ENCODE results near the gene HTR6.

HTR6 gene

DNA sequence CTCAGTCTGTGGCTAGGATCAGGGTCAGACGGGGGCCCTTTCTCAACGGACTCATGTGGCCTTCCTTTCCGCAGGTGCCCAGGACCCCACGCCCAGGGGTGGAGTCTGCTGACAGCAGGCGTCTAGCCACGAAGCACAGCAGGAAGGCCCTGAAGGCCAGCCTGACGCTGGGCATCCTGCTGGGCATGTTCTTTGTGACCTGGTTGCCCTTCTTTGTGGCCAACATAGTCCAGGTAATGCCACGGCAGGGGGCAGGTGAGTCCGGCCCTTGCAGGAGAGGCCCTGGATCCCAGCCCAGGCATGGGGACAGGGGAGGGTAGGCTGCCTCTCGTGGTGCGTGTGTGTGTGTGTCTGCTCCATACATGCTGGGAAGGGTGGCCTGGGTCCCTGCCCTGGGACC is 13.8 kb downstream of the HTR6 start:
- TF ChIP-seq, protein P1, sequence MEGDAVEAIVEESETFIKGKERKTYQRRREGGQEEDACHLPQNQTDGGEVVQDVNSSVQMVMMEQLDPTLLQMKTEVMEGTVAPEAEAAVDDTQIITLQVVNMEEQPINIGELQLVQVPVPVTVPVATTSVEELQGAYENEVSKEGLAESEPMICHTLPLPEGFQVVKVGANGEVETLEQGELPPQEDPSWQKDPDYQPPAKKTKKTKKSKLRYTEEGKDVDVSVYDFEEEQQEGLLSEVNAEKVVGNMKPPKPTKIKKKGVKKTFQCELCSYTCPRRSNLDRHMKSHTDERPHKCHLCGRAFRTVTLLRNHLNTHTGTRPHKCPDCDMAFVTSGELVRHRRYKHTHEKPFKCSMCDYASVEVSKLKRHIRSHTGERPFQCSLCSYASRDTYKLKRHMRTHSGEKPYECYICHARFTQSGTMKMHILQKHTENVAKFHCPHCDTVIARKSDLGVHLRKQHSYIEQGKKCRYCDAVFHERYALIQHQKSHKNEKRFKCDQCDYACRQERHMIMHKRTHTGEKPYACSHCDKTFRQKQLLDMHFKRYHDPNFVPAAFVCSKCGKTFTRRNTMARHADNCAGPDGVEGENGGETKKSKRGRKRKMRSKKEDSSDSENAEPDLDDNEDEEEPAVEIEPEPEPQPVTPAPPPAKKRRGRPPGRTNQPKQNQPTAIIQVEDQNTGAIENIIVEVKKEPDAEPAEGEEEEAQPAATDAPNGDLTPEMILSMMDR (conservative IDR thresholded peaks at IDR 0.05; ENCODE audit: control insufficient read depth, insufficient read depth, low read depth, low read length): no peak
- no peak overlapping the region for H3K4me3 ChIP-seq (ENCODE audit: control insufficient read depth, low read depth, low read length)
- no peak for DNase-seq (ENCODE audit: low read depth)

DNA sequence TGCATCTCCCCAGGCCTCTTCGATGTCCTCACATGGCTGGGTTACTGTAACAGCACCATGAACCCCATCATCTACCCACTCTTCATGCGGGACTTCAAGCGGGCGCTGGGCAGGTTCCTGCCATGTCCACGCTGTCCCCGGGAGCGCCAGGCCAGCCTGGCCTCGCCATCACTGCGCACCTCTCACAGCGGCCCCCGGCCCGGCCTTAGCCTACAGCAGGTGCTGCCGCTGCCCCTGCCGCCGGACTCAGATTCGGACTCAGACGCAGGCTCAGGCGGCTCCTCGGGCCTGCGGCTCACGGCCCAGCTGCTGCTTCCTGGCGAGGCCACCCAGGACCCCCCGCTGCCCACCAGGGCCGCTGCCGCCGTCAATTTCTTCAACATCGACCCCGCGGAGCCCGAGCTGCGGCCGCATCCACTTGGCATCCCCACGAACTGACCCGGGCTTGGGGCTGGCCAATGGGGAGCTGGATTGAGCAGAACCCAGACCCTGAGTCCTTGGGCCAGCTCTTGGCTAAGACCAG is 14.3 kb downstream of the HTR6 start:
- TF ChIP-seq, protein P1 (conservative IDR thresholded peaks at IDR 0.05; ENCODE audit: control insufficient read depth, insufficient read depth, low read depth, low read length): no peak
- no peak overlapping the region for H3K4me3 ChIP-seq (ENCODE audit: control insufficient read depth, low read depth, low read length)
- no peak for DNase-seq (ENCODE audit: low read depth)

DNA sequence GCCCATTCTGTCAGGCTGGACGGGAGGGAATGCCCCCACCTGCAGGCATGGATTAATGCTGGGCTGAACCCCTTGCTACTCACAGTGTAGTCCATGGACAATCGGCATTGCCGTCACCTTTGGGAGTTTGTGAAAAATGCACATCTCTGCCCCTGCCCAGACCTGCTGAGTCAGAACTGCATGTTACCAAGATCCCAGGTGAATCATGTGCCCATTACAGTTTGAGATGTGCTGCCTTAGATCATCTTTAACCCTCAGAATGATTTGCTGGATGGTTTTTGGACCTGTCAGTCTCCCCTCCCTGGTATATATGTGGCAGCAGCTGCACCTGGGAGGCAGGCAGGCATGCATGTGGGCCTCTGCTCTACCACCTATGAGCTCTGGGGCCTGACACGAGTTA is 15.0 kb downstream of the HTR6 start:
- H3K4me3 ChIP-seq (ENCODE audit: control insufficient read depth, low read depth, low read length): no peak overlapping the region
- TF ChIP-seq, protein P1 (conservative IDR thresholded peaks at IDR 0.05; ENCODE audit: control insufficient read depth, insufficient read depth, low read depth, low read length): no peak
- DNase-seq (ENCODE audit: low read depth): no peak

DNA sequence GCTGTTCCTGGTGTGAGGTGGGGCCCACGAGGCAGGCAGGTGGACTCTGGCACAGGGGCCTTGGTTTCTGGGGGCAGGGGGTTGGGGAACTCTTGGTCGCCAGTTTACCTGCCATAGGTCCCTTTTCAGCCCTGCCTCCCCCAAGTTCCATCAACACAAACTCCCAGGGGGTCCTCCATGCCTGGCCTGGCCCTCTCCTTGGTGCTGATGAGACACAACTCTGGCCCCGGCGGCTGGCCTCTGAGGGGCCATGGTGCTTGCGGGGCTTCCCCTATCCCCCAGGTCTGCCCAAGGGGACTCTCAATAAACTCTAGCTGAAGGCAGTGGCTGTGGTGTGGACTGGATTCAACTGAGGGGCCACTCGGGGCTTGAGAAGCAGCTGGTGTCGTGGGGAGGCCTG is 16.0 kb downstream of the HTR6 start:
- H3K4me3 ChIP-seq (ENCODE audit: control insufficient read depth, low read depth, low read length): no peak overlapping the region
- TF ChIP-seq, protein P1 (conservative IDR thresholded peaks at IDR 0.05; ENCODE audit: control insufficient read depth, insufficient read depth, low read depth, low read length): no peak
- no peak for DNase-seq (ENCODE audit: low read depth)

DNA sequence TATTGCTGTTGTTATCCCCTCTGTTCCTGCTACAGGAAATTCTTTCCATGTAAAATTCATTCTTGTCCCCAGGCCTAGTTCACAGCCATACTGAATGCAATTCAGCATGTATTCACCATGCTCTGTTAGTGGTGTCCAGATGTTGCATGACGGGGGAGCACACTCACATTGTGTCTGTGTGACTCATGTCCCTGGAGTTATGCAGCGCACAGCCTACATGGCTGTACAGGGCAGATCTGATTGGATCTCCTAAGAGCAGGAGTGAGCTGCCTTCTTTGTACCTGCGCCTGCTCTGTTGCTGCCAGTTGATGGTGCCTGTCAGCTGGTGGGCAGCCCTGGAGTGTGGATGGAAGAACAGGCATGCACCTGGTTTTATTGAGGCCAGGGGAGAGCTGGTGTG is 17.6 kb downstream of the HTR6 start:
- DNase-seq (ENCODE audit: low read depth): peak; percentile 97
- no peak overlapping the region for H3K4me3 ChIP-seq (ENCODE audit: control insufficient read depth, low read depth, low read length)

DNA sequence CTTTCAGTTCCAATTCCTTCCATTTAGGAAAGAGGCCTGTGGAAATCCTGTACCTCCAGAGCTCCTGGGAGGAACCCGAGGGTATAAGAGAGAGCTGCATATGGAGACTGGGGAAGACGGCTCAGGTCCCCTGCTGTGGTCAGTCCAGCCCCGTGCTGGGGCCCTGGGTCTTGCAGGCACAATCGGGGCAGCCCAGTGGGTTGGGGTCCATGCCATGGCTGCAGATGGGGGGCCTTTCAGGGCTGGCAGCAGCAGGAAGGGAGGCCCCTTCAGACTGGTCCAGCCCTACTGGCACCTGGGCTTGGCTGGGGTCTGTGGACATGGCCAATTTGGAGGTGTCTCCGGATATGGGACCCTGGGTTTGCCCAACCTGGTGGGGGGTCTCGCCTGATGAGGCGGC is 18.2 kb downstream of the HTR6 start:
- TF ChIP-seq, protein P1 (conservative IDR thresholded peaks at IDR 0.05; ENCODE audit: control insufficient read depth, insufficient read depth, low read depth, low read length): no peak
- no peak for DNase-seq (ENCODE audit: low read depth)
- no peak overlapping the region for H3K4me3 ChIP-seq (ENCODE audit: control insufficient read depth, low read depth, low read length)

More for the DNA sequence above, 17.6 kb downstream of the HTR6 start:
- TF ChIP-seq, protein P1 (conservative IDR thresholded peaks at IDR 0.05; ENCODE audit: control insufficient read depth, insufficient read depth, low read depth, low read length): no peak

DNA sequence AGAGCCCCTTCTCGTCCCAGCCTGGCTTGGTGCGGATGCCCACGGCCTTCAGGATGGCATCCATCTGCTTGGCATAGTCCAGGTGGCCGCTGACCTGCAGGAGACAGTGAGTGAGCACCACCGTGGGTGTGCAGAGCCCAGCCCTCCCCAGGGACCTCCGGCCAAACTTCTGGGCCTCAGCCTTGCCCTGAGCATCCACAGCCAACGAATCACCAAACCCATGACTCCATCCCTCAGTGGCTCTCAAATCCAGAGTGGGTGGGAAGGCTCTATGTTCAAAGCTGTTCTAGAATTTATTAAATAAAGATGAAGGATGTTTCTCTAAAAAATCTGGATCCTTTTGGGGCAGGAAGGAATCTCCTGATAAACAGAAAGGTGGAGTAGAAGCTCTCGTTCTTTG is 18.7 kb downstream of the HTR6 start:
- TF ChIP-seq, protein P1 (conservative IDR thresholded peaks at IDR 0.05; ENCODE audit: control insufficient read depth, insufficient read depth, low read depth, low read length): no peak
- no peak overlapping the region for H3K4me3 ChIP-seq (ENCODE audit: control insufficient read depth, low read depth, low read length)
- DNase-seq (ENCODE audit: low read depth): peak; percentile 55
